ENCODE measurements around the gene ZSCAN25.

ZSCAN25 gene

GRCh38 chr7:99679400-99680191, 62.9 kb downstream of the ZSCAN25 start, which contains the start of gene CYP3A5:
TSS of gene CYP3A5 (minus strand) at chr7:99679996. CDS start at chr7:99679896, 100 bp downstream.
- no peak within 1 kb of the TSS for H3K27ac ChIP-seq
- no peaks in the 10 kb centered on the region for H3K27me3 ChIP-seq
- H3K9ac ChIP-seq = no peak within 1 kb of the TSS
- H3K36me3 ChIP-seq = no peaks in the 10 kb centered on the region
- H4K20me1 ChIP-seq = no peaks in the 10 kb centered on the region
- TF ChIP-seq Cebpa-rat (IDR thresholded peaks at IDR 0.05) = no peak
- H3K4me3 ChIP-seq = no peak within 1 kb of the TSS
- no peaks in the 10 kb centered on the region for H3K4me1 ChIP-seq
- peaks cover 6% of the 10 kb centered on the region for H3K9me3 ChIP-seq
- H3K4me2 ChIP-seq = no peak within 1 kb of the TSS

All from BLaER1 (cell line).